Endothelial cell of umbilical vein (primary cell): Measurements from ENCODE around the gene GRIA1. TPM values are rescaled to one million over a fixed set of nuclear protein-coding genes. Genes with fewer than 3 reads are reported as not detected.

Experiments
- BruUV-seq: library from RNA; stranded (reverse); fragments of 400-500 nt; replicated peaks from 2 replicates; lab custom pipeline; 2021; lab: Mats Ljungman, UMichigan
- CTCF ChIA-PET: fragments of 300-600, 350-600 bp; sonication (Branson Sonifier 250); formaldehyde crosslinking; loops from one replicate; lab custom pipeline; 2021; ENCODE audit warnings: antibody characterized with exemption, inconsistent platforms; lab: Charles Lee
- POLR2A ChIA-PET: fragments of 300-600, 350-600 bp; sonication (Branson Sonifier 250); formaldehyde crosslinking; loops from one replicate; lab custom pipeline; 2021; ENCODE audit warnings: antibody characterized with exemption, inconsistent platforms; lab: Charles Lee
- DNase-seq: peaks from one replicate; pipeline ENCODE4 v3.0.0-alpha.2; 2011; ENCODE audit warnings: low read depth, low spot score
- FAIRE-seq: peaks from 2 replicates; lab custom pipeline; 2011; peaks lifted over from hg19 to GRCh38; lab: Jason Lieb, UNC
- H2AFZ ChIP-seq: 2 replicates; pipeline ENCODE4 v1.6.0; 2012; ENCODE audit warnings: low read depth, low read length, control low read depth, inconsistent platforms
- H3K27ac ChIP-seq: 2 replicates; pipeline ENCODE4 v1.5.1; 2011; ENCODE audit warnings: low read depth, mild to moderate bottlenecking, control low read depth, low read length, moderate library complexity; ENCODE audit not compliant: insufficient read depth
- H3K27me3 ChIP-seq, 2 experiments: 2 replicates each; pipeline versions ENCODE4 v1.6.0 to v1.6.1; 2011; ENCODE audit warnings: low read length in 2 of 2, mixed read lengths in 1 of 2; ENCODE audit not compliant: control insufficient read depth in 2 of 2, insufficient read depth in 2 of 2
- H3K36me3 ChIP-seq, 2 experiments: 2 replicates in 1 of 2; 3 replicates in 1 of 2; pipeline ENCODE4 v1.5.1; 2011; ENCODE audit warnings: low read length in 2 of 2, mild to moderate bottlenecking in 1 of 2, moderate library complexity in 1 of 2; ENCODE audit not compliant: control insufficient read depth in 2 of 2, insufficient read depth in 2 of 2; ENCODE audit errors: extremely low read depth in 1 of 2
- H3K4me1 ChIP-seq: 3 replicates; pipeline ENCODE4 v1.5.1; 2011; ENCODE audit warnings: mild to moderate bottlenecking, low read length; ENCODE audit not compliant: control insufficient read depth, insufficient read depth; ENCODE audit errors: extremely low read depth
- H3K4me2 ChIP-seq: 2 replicates; pipeline ENCODE4 v1.6.1; 2011; ENCODE audit warnings: low read length, control low read depth, mixed read lengths; ENCODE audit not compliant: insufficient read depth
- H3K4me3 ChIP-seq, 3 experiments: fragments of 200-600 bp in 1 of 3; sonication (generic), shearing (Covaris generic) in 1 of 3; replicated peaks in 1 of 3; 2 replicates each; pipeline ENCODE4 v1.5.1; 2011 to 2016; ENCODE audit warnings: control low read depth in 3 of 3, low read length in 3 of 3, mild to moderate bottlenecking in 2 of 3, inconsistent platforms in 1 of 3, low read depth in 1 of 3, moderate library complexity in 1 of 3; ENCODE audit not compliant: insufficient read depth in 1 of 3
- H3K79me2 ChIP-seq: 2 replicates; pipeline ENCODE4 v1.6.0; 2012; ENCODE audit warnings: low read length, inconsistent platforms; ENCODE audit not compliant: control insufficient read depth, insufficient read depth
- H3K9ac ChIP-seq: replicated peaks from 2 replicates; pipeline ENCODE3; 2011; ENCODE audit warnings: low read length, control low read depth; ENCODE audit not compliant: insufficient read depth; ENCODE audit errors: extremely low read depth
- H3K9me1 ChIP-seq: replicated peaks from 3 replicates; pipeline ENCODE4 v1.6.0; 2011; ENCODE audit warnings: mild to moderate bottlenecking, low read length; ENCODE audit not compliant: control insufficient read depth, insufficient read depth; ENCODE audit errors: extremely low read depth
- H3K9me3 ChIP-seq: replicated peaks from 2 replicates; pipeline ENCODE4 v1.5.1; 2012; ENCODE audit warnings: low read length, inconsistent platforms; ENCODE audit not compliant: control insufficient read depth, insufficient read depth
- H4K20me1 ChIP-seq: replicated peaks from 2 replicates; pipeline ENCODE3; 2011; ENCODE audit warnings: mild to moderate bottlenecking, low read length; ENCODE audit not compliant: control insufficient read depth, insufficient read depth; ENCODE audit errors: extremely low read depth
- JUN ChIP-seq: IDR thresholded peaks from 2 replicates; pipeline ENCODE4 v1.6.1; 2011; ENCODE audit warnings: borderline replicate concordance, low read depth; ENCODE audit not compliant: insufficient read length, insufficient read depth
- POLR2A ChIP-seq: IDR thresholded peaks from 2 replicates; pipeline ENCODE4 v1.6.1; 2012; ENCODE audit warnings: low read depth, mild to moderate bottlenecking, control low read depth, low read length
- POLR2AphosphoS5 ChIP-seq: IDR thresholded peaks from 2 replicates; pipeline ENCODE4 v1.6.1; 2012; ENCODE audit warnings: low read depth, mild to moderate bottlenecking, control low read depth, low read length, moderate library complexity; ENCODE audit not compliant: insufficient read depth
- dilution Hi-C: fragments of 300-500 bp; cut with MboI; formaldehyde crosslinking; loops from one replicate; pipeline ENCODE4 v1.15.0; 2019; ENCODE audit warnings: low sequenced_read_pairs; ENCODE audit not compliant: extremely low pct_ligation_motif_present
- intact Hi-C: fragments of 100-400 bp; cut with micrococcal nuclease; formaldehyde crosslinking; loops from one replicate; pipeline ENCODE4 v1.10.0; 2022
- polyA plus RNA-seq, 4 experiments: library from polyadenylated mRNA; depleted of rRNA in 3 of 4; stranded (reverse) in 3 of 4; unstranded in 1 of 4; fragments of >200 nt; gene quantifications; 2 replicates each; pipeline versions ENCODE4 v1.2.1 to v1.2.3, GENCODE V29; 2011 to 2012; ENCODE audit warnings: missing spikeins in 1 of 4
- total RNA-seq: library from RNA; stranded (reverse); gene quantifications from 2 replicates; pipeline ENCODE4 v1.2.3, GENCODE V29; 2021
- TF ChIP-seq, protein P1 (sequence below): IDR thresholded peaks from 2 replicates; pipeline ENCODE4 v1.6.1; 2011; ENCODE audit not compliant: insufficient read depth, insufficient read length
- TF ChIP-seq, protein P2 (sequence below), 2 donors: IDR thresholded peaks; 1 replicate in 1 of 2; 2 replicates in 1 of 2; pipeline ENCODE4 v1.5.1; 2011; ENCODE audit warnings: low read length in 2 of 2, mild to moderate bottlenecking in 2 of 2, moderate library complexity in 2 of 2, control low read depth in 1 of 2, inconsistent platforms in 1 of 2, low read depth in 1 of 2; ENCODE audit not compliant: insufficient read depth in 1 of 2; ENCODE audit errors: extremely low read depth in 1 of 2

The GRIA1 gene
- total and polyA plus RNA-seq, 2 donors (not counting 3 experiments of a cell fraction or from before 2014, with no cell fraction given): not detected

DNA sequence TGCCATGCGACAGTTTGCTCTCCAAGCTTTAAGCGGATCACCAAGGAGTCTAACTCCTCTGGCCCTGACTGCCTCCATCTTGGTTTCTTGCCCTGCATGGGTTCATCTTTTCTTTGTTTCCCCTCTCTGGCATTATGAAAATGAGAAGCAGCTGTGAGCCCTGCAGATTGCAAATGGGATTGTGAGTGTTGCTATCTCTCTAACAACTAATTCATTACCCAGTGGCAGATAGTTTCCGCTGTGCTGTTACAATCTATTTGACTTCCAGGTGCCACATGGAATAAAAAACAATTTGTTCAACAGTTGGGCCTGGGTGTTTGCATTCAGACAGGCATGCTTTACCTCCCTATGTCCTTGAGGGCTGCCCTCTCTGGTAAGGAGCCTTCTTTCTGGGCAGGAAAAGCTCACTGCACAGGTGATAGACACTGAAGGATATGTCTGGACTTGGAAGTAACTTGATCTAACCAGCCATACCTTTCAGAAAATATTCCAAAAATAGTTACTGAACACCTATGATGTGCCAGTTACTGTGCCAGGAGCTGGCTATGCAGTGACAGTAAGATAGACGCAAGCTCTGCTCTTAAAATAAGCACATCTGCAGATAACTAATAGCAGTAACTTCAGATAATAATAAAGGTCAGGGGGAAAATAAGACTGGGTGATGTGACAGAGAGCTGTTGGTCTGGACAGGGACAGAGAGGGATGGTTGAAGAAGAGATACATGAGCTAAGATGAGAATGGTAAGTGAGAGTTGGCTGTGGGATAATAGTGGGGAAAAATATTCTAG, 40.1 kb downstream of the GRIA1 start:
- Histone ChIP-seq H3K27me3 (peaks cover 0 to 2% of the 10 kb centered on the region in 2 experiments), H4K20me1 (no peaks in the 10 kb centered on the region), H3K9me3 (no peaks in the 10 kb centered on the region), H3K79me2 (no peaks in the 10 kb centered on the region), H3K9ac (no peak overlapping the region), H3K4me1 (no peaks in the 10 kb centered on the region), H3K9me1 (no peaks in the 10 kb centered on the region), H3K27ac (no peak overlapping the region), H2AFZ (no peak overlapping the region), H3K4me2 (no peak overlapping the region), H3K4me3 (no peak overlapping the region), H3K36me3 (no peaks in the 10 kb centered on the region)
- CTCF ChIA-PET: interaction anchor here (1.0 to 1.9 kb wide), 4 partner anchors 9 to 38 kb away, joined by 3 to 4 read pairs (median 3); no protein-coding TSS in a partner anchor
- intact Hi-C loops: no loop called here
- no TSS peak for BruUV-seq
- dilution Hi-C loops: no loop called here
- POLR2A ChIA-PET: no interaction called here
- DNase-seq: no peak
- FAIRE-seq: no peak
- TF ChIP-seq, protein P1, sequence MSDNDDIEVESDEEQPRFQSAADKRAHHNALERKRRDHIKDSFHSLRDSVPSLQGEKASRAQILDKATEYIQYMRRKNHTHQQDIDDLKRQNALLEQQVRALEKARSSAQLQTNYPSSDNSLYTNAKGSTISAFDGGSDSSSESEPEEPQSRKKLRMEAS: no peak
- TF ChIP-seq POLR2A (no peak), POLR2AphosphoS5 (no peak), JUN (no peak)
- TF ChIP-seq, protein P2, sequence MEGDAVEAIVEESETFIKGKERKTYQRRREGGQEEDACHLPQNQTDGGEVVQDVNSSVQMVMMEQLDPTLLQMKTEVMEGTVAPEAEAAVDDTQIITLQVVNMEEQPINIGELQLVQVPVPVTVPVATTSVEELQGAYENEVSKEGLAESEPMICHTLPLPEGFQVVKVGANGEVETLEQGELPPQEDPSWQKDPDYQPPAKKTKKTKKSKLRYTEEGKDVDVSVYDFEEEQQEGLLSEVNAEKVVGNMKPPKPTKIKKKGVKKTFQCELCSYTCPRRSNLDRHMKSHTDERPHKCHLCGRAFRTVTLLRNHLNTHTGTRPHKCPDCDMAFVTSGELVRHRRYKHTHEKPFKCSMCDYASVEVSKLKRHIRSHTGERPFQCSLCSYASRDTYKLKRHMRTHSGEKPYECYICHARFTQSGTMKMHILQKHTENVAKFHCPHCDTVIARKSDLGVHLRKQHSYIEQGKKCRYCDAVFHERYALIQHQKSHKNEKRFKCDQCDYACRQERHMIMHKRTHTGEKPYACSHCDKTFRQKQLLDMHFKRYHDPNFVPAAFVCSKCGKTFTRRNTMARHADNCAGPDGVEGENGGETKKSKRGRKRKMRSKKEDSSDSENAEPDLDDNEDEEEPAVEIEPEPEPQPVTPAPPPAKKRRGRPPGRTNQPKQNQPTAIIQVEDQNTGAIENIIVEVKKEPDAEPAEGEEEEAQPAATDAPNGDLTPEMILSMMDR (IDR thresholded peaks at IDR 0.05; ENCODE audit: extremely low read depth in 1 of 2, insufficient read depth in 1 of 2, low read depth in 1 of 2, low read length in 2 of 2): no peak
